Activated naive CD8-positive, alpha-beta T cell treated with anti-CD3 and anti-CD28 coated beads, Interleukin-2, amount 50 U/mL, for 24 hours (primary cell): ENCODE results near the gene TSPOAP1.

Experiments used
- ATAC-seq: fragments of 150-1000 bp; cut with Tn5 transposase; one replicate; pipeline ENCODE4 v1.10.0; 2021
- DNase-seq: peaks from one replicate; pipeline ENCODE4 v3.0.0; 2021
- H3K27ac Mint-ChIP-seq: one replicate; pipeline ENCODE4 v1.8.0; 2021; ENCODE audit warnings: mild to moderate bottlenecking, mixed read lengths
- H3K27me3 Mint-ChIP-seq: one replicate; pipeline ENCODE4 v1.8.0; 2021; ENCODE audit warnings: mixed read lengths
- H3K36me3 Mint-ChIP-seq: one replicate; pipeline ENCODE4 v1.8.0; 2021; ENCODE audit warnings: low read depth, mixed read lengths
- H3K4me1 Mint-ChIP-seq: one replicate; pipeline ENCODE4 v1.8.0; 2021; ENCODE audit warnings: mixed read lengths
- H3K4me3 Mint-ChIP-seq: one replicate; pipeline ENCODE4 v1.8.0; 2021; ENCODE audit warnings: mild to moderate bottlenecking, moderate library complexity, mixed read lengths
- H3K9me3 Mint-ChIP-seq: one replicate; pipeline ENCODE4 v1.8.0; 2021; ENCODE audit warnings: mixed read lengths

The TSPOAP1 gene

GRCh38 chr17:58328195-58329034, at the start of gene TSPOAP1:
TSS of gene TSPOAP1 (minus strand) at chr17:58328795. CDS start at chr17:58327920, 875 bp downstream.
- DNase-seq, result peak; percentile 88
- Mint-ChIP-seq H3K27ac (peak within 1 kb of the TSS; percentile 98), H3K36me3 (peaks cover 35% of the 10 kb centered on the region), H3K27me3 (peaks cover 15% of the 10 kb centered on the region), H3K9me3 (no peaks in the 10 kb centered on the region), H3K4me3 (peak within 1 kb of the TSS; percentile 99), H3K4me1 (peaks cover 72% of the 10 kb centered on the region)
- peak; percentile 0 for ATAC-seq

- Mint-ChIP-seq H3K9me3 (no peaks in the 10 kb centered on the region), H3K4me3 (no peak overlapping the region), H3K27me3 (no peaks in the 10 kb centered on the region), H3K36me3 (peaks cover 3% of the 10 kb centered on the region), H3K4me1 (peaks cover 34% of the 10 kb centered on the region), H3K27ac (no peak overlapping the region)
- DNase-seq (no peak), ATAC-seq (no peak)
Observed at GRCh38 chr17:58377661-58378060, 49.1 kb upstream of the TSPOAP1 start.

- Mint-ChIP-seq H3K4me3 (no peak overlapping the region), H3K27me3 (no peaks in the 10 kb centered on the region), H3K36me3 (peaks cover 3% of the 10 kb centered on the region), H3K4me1 (peaks cover 29% of the 10 kb centered on the region), H3K9me3 (no peaks in the 10 kb centered on the region), H3K27ac (no peak overlapping the region)
- ATAC-seq, result no peak
- DNase-seq, result no peak
Observed at GRCh38 chr17:58377093-58377601, 48.6 kb upstream of the TSPOAP1 start.

- no peak overlapping the region for H3K27ac Mint-ChIP-seq
- no peak for DNase-seq
- H3K4me1 Mint-ChIP-seq, result peaks cover 24% of the 10 kb centered on the region
- H3K36me3 Mint-ChIP-seq, result no peaks in the 10 kb centered on the region
- H3K27me3 Mint-ChIP-seq, result no peaks in the 10 kb centered on the region
- ATAC-seq, result no peak
- no peak overlapping the region for H3K4me3 Mint-ChIP-seq
- no peaks in the 10 kb centered on the region for H3K9me3 Mint-ChIP-seq
Observed at GRCh38 chr17:58376472-58377000, 47.9 kb upstream of the TSPOAP1 start.

GRCh38 chr17:58375811-58376210, 47.2 kb upstream of the TSPOAP1 start:
- no peak overlapping the region for H3K27ac Mint-ChIP-seq

GRCh38 chr17:58375256-58375655, 46.7 kb upstream of the TSPOAP1 start:
- ATAC-seq, result no peak
- Mint-ChIP-seq H3K9me3 (no peaks in the 10 kb centered on the region), H3K27ac (no peak overlapping the region), H3K4me1 (peaks cover 22% of the 10 kb centered on the region), H3K36me3 (no peaks in the 10 kb centered on the region), H3K27me3 (no peaks in the 10 kb centered on the region), H3K4me3 (no peak overlapping the region)
- no peak for DNase-seq

More at GRCh38 chr17:58375811-58376210, 47.2 kb upstream of the TSPOAP1 start:
- Mint-ChIP-seq H3K9me3 (no peaks in the 10 kb centered on the region), H3K36me3 (no peaks in the 10 kb centered on the region), H3K27me3 (no peaks in the 10 kb centered on the region), H3K4me1 (peaks cover 18% of the 10 kb centered on the region), H3K4me3 (no peak overlapping the region)
- DNase-seq, result no peak
- ATAC-seq, result no peak

- Mint-ChIP-seq H3K4me3 (no peak overlapping the region), H3K27me3 (no peaks in the 10 kb centered on the region), H3K27ac (no peak overlapping the region), H3K36me3 (no peaks in the 10 kb centered on the region), H3K4me1 (peaks cover 16% of the 10 kb centered on the region), H3K9me3 (no peaks in the 10 kb centered on the region)
- no peak for ATAC-seq
- no peak for DNase-seq
Observed at GRCh38 chr17:58373923-58374322, 45.3 kb upstream of the TSPOAP1 start.

GRCh38 chr17:58373003-58373402, 44.4 kb upstream of the TSPOAP1 start:
- H3K4me3 Mint-ChIP-seq, result no peak overlapping the region
- no peak for ATAC-seq
- peaks cover 11% of the 10 kb centered on the region for H3K4me1 Mint-ChIP-seq
- no peaks in the 10 kb centered on the region for H3K9me3 Mint-ChIP-seq
- no peak overlapping the region for H3K27ac Mint-ChIP-seq
- H3K27me3 Mint-ChIP-seq, result no peaks in the 10 kb centered on the region
- no peak for DNase-seq
- no peaks in the 10 kb centered on the region for H3K36me3 Mint-ChIP-seq

GRCh38 chr17:58371300-58371950, 42.8 kb upstream of the TSPOAP1 start:
- peak overlapping the region; percentile 11 for H3K27ac Mint-ChIP-seq
- no peaks in the 10 kb centered on the region for H3K9me3 Mint-ChIP-seq
- no peak overlapping the region for H3K4me3 Mint-ChIP-seq
- H3K27me3 Mint-ChIP-seq, result no peaks in the 10 kb centered on the region
- ATAC-seq (no peak), DNase-seq (no peak)
- H3K36me3 Mint-ChIP-seq, result no peaks in the 10 kb centered on the region
- H3K4me1 Mint-ChIP-seq, result peaks cover 13% of the 10 kb centered on the region

GRCh38 chr17:58370716-58371115, 42.1 kb upstream of the TSPOAP1 start:
- peak overlapping the region; percentile 11 for H3K27ac Mint-ChIP-seq
- H3K27me3 Mint-ChIP-seq, result no peaks in the 10 kb centered on the region
- peaks cover 15% of the 10 kb centered on the region for H3K4me1 Mint-ChIP-seq
- no peaks in the 10 kb centered on the region for H3K36me3 Mint-ChIP-seq
- no peak overlapping the region for H3K4me3 Mint-ChIP-seq
- ATAC-seq (no peak), DNase-seq (no peak)
- no peaks in the 10 kb centered on the region for H3K9me3 Mint-ChIP-seq

GRCh38 chr17:58370309-58370708, 41.7 kb upstream of the TSPOAP1 start:
- ATAC-seq (no peak), DNase-seq (no peak)
- H3K27me3 Mint-ChIP-seq, result no peaks in the 10 kb centered on the region
- peaks cover 15% of the 10 kb centered on the region for H3K4me1 Mint-ChIP-seq
- H3K4me3 Mint-ChIP-seq, result no peak overlapping the region
- no peaks in the 10 kb centered on the region for H3K9me3 Mint-ChIP-seq
- H3K36me3 Mint-ChIP-seq, result no peaks in the 10 kb centered on the region
- H3K27ac Mint-ChIP-seq, result no peak overlapping the region

- ATAC-seq, result no peak
- H3K27me3 Mint-ChIP-seq, result no peaks in the 10 kb centered on the region
- H3K4me1 Mint-ChIP-seq, result peaks cover 15% of the 10 kb centered on the region
- DNase-seq, result no peak
- no peak overlapping the region for H3K27ac Mint-ChIP-seq
- no peaks in the 10 kb centered on the region for H3K9me3 Mint-ChIP-seq
- H3K36me3 Mint-ChIP-seq, result no peaks in the 10 kb centered on the region
- H3K4me3 Mint-ChIP-seq, result no peak overlapping the region
Observed at GRCh38 chr17:58369214-58370031, 40.8 kb upstream of the TSPOAP1 start.

GRCh38 chr17:58368860-58369213, 40.2 kb upstream of the TSPOAP1 start:
- no peak overlapping the region for H3K4me3 Mint-ChIP-seq

GRCh38 chr17:58367461-58367860, 38.9 kb upstream of the TSPOAP1 start:
- Mint-ChIP-seq H3K27ac (no peak overlapping the region), H3K27me3 (no peaks in the 10 kb centered on the region), H3K36me3 (no peaks in the 10 kb centered on the region), H3K9me3 (no peaks in the 10 kb centered on the region), H3K4me1 (peaks cover 15% of the 10 kb centered on the region), H3K4me3 (no peak overlapping the region)
- ATAC-seq (no peak), DNase-seq (no peak)

More at GRCh38 chr17:58368860-58369213, 40.2 kb upstream of the TSPOAP1 start:
- Mint-ChIP-seq H3K36me3 (no peaks in the 10 kb centered on the region), H3K4me1 (peaks cover 15% of the 10 kb centered on the region), H3K27ac (no peak overlapping the region), H3K9me3 (no peaks in the 10 kb centered on the region), H3K27me3 (no peaks in the 10 kb centered on the region)
- DNase-seq (no peak), ATAC-seq (no peak)
